Effector memory CD4-positive, alpha-beta T cell (primary cell): ENCODE data around the gene KRT76.
"Not testable (repeated sequence)": the region's sequence is repeated elsewhere in the genome, so short reads cannot be mapped to it uniquely, and the experiment has no call there.

Experiments used
- DNase-seq, 3 donors: peaks; one replicate each; pipeline ENCODE4 v3.0.0-alpha.2; 2020
- H3K27ac ChIP-seq: 2 replicates; pipeline ENCODE4 v1.7.0; 2013; ENCODE audit warnings: mild to moderate bottlenecking, low read length, moderate library complexity; ENCODE audit not compliant: insufficient read depth, poor library complexity, severe bottlenecking
- H3K27me3 ChIP-seq: replicated peaks from 2 replicates; pipeline ENCODE4 v1.7.0; 2013; ENCODE audit warnings: mild to moderate bottlenecking, low read length; ENCODE audit not compliant: insufficient read depth, control insufficient read depth, poor library complexity, severe bottlenecking
- H3K36me3 ChIP-seq: 2 replicates; pipeline ENCODE4 v1.7.0; 2013; ENCODE audit warnings: mild to moderate bottlenecking, low read length, moderate library complexity; ENCODE audit not compliant: control insufficient read depth, insufficient read depth
- H3K4me1 ChIP-seq: 2 replicates; pipeline ENCODE4 v1.7.0; 2013; ENCODE audit warnings: low read length, mild to moderate bottlenecking; ENCODE audit not compliant: control insufficient read depth, insufficient read depth, poor library complexity, severe bottlenecking
- H3K4me3 ChIP-seq: 2 replicates; pipeline ENCODE4 v1.7.0; 2013; ENCODE audit warnings: low read length, low read depth, mild to moderate bottlenecking; ENCODE audit not compliant: insufficient read depth, poor library complexity, severe bottlenecking
- H3K9me3 ChIP-seq: 2 replicates; pipeline ENCODE4 v1.7.0; 2013; ENCODE audit warnings: mild to moderate bottlenecking, low read length, moderate library complexity; ENCODE audit not compliant: control insufficient read depth

KRT76 gene

GRCh38 chr12:52796839-52797528 is 19.8 kb upstream of the KRT76 start:
- Histone ChIP-seq H3K27me3 (no peaks in the 10 kb centered on the region), H3K4me3 (no peak overlapping the region), H3K36me3 (no peaks in the 10 kb centered on the region), H3K9me3 (no peaks in the 10 kb centered on the region), H3K27ac (no peak overlapping the region), H3K4me1 (no peaks in the 10 kb centered on the region)
- DNase-seq = no peak

DNA sequence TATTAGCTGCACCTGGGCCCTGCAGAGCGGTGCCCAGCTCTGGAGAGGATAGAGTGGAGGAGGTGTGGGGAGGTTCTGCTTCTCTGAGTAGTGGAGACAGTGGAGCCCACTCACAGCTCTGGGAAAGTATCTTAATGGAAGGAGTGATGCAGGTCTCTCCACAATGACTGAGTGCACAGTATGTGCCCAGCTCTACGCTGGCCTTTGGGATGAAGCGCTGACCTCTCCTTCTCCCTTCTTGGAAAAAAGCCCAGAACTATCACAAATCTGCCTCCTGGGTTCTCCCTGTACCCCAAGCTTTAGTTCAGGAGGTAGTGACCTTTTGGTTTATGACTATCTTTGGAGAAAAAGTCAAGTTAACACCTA is 19.3 kb upstream of the KRT76 start:
- no peaks in the 10 kb centered on the region for H3K36me3 ChIP-seq
- H3K4me1 ChIP-seq = no peaks in the 10 kb centered on the region
- H3K9me3 ChIP-seq = no peaks in the 10 kb centered on the region
- H3K4me3 ChIP-seq = no peak overlapping the region
- no peak overlapping the region for H3K27ac ChIP-seq
- no peak for DNase-seq
- H3K27me3 ChIP-seq = no peaks in the 10 kb centered on the region

DNA sequence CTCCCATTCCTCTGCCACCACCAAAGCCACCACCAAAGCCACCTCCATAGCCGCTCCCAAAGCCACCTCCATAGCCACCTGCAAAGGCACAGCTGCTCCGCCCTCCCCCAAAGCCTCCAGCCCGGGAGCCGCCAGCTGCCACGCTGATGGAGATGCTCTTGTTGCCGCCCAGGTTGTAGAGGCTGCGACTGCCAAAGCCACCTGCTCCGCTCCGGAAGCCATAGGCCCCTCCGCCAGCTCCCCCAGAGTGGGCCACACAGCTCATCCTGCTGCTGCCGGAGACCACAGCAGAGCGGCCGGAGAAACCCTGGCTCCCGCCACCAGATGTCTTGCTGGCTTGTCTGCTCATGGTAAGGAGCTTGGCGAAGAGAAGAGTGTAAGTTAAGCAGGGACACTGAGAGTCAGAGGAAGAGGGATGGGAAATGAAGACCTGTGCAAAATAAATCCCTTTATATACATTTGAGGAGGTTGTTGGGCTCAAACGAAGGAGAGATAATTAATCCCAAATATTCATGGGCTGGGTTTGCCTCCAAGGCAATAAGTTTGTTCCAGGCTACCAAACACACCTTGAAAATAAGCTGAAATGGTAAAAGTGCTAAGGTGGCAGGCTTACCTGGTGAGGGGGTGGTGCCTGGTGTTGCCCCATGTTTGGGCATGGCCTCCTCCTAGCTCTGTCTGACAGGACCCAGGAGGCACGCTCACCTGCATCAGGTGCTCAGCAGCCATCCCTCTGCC is 18.7 kb upstream of the KRT76 start, which contains the start of gene KRT3:
TSS of gene KRT3 (minus strand) at position 424 of the 735 bp plus-strand sequence. CDS start at position 349, 75 bp downstream.
- Histone ChIP-seq H3K27me3 (no peaks in the 10 kb centered on the region), H3K9me3 (no peaks in the 10 kb centered on the region), H3K27ac (no peak within 1 kb of the TSS), H3K36me3 (no peaks in the 10 kb centered on the region), H3K4me3 (no peak within 1 kb of the TSS), H3K4me1 (no peaks in the 10 kb centered on the region)
- no peak for DNase-seq

- H3K27me3 ChIP-seq, H3K4me3 ChIP-seq, H3K27ac ChIP-seq, H3K4me1 ChIP-seq, H3K9me3 ChIP-seq, H3K36me3 ChIP-seq, DNase-seq: not testable (repeated sequence)
Measured at GRCh38 chr12:52795332-52795674, 18.2 kb upstream of the KRT76 start.

DNA sequence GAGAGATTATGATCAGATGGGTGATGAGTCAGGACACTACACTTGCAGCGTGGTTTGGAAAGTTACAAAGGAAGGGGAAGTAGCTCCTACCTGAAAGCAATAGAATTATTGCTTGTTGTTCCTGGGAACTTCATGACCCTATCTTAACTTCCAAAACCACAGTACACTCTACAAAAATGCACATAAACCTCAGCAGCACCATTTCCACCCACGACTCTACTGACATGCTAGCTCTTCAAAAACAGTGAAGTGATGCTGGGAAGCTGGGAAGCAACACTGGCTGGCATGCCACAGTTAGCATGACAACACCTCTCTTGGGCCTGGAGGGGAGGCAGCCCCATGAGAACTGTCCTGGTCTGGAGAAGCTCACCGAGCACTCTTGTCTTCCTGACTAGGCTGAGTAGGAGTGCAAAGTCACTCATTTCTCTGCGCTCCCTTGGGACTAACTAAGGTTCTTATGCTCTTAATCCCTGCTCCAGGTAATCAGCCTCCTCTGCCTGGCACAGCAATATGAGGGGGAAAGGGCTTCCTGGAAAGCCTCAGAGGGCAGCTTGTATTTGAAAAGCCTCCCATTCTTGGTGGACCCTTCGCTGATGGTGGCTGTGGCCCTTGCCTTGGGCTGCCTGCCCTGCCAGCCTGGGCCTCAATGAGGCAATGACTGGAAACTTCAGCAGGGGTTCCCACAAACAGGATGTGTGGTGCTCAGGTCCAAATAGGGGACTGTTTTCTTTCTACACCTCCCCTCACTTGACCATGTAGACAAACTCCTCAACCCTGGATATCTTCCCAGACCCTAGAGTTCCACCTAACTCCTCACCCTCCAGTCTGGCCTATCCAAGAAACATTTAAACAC is 17.6 kb upstream of the KRT76 start:
- Histone ChIP-seq H3K36me3 (no peaks in the 10 kb centered on the region), H3K27ac (no peak overlapping the region), H3K4me1 (no peaks in the 10 kb centered on the region), H3K27me3 (no peaks in the 10 kb centered on the region), H3K4me3 (no peak overlapping the region), H3K9me3 (no peaks in the 10 kb centered on the region)
- DNase-seq = no peak

DNA sequence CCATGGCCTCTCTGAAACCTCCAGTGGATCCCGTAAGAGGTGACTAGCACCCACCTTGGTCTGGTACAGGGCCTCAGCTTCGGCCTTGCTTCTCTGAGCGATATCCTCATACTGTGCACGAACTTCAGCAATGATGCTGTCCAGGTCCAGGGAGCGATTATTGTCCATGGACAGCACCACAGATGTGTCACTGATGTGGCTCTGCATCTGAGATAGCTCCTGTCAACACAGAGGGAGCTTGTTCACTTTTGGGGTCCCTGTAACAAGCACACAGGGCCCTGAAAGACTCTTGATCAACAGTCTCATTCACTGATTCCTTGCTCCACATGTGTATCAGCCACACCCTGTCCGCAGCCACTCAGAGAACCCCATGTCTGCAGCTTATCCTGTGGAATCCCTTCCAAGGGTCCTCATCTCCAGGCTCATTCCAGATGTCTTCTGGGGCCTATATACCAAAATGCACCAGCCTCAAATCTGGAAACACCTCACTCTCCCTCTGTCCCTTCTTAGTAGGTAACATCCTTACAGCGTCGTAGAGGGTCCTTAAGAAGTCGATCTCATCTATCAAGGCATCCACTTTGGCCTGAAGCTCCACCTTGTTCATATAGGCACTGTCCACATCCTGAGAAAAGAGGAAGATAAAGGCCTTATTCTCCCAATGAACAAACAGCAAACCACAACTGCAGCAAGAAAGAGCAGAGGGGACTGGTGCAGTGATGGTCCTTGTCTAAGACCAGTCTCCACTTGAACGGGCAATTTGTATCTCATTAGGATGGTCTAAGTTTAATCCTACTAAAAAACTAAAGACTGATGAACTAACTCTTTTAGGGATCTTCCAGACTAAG is 15.3 kb upstream of the KRT76 start:
- H3K9me3 ChIP-seq = no peaks in the 10 kb centered on the region
- no peaks in the 10 kb centered on the region for H3K4me1 ChIP-seq

GRCh38 chr12:52791271-52792184 is 14.4 kb upstream of the KRT76 start:
- no peak for DNase-seq
- no peaks in the 10 kb centered on the region for H3K4me1 ChIP-seq
- no peaks in the 10 kb centered on the region for H3K36me3 ChIP-seq
- no peaks in the 10 kb centered on the region for H3K27me3 ChIP-seq
- H3K4me3 ChIP-seq = no peak overlapping the region
- H3K9me3 ChIP-seq = no peaks in the 10 kb centered on the region
- no peak overlapping the region for H3K27ac ChIP-seq

More for the DNA sequence above, 15.3 kb upstream of the KRT76 start:
- H3K27me3 ChIP-seq = no peaks in the 10 kb centered on the region
- H3K4me3 ChIP-seq = no peak overlapping the region
- DNase-seq = no peak
- H3K27ac ChIP-seq = no peak overlapping the region
- H3K36me3 ChIP-seq = no peaks in the 10 kb centered on the region

GRCh38 chr12:52790427-52791270 is 13.5 kb upstream of the KRT76 start:
- Histone ChIP-seq H3K9me3 (no peaks in the 10 kb centered on the region), H3K36me3 (no peaks in the 10 kb centered on the region), H3K27me3 (no peaks in the 10 kb centered on the region), H3K4me1 (no peaks in the 10 kb centered on the region), H3K27ac (no peak overlapping the region), H3K4me3 (no peak overlapping the region)
- no peak for DNase-seq
